NT2/D1 (cell line): ENCODE results near the gene PLA2G12B.

ENCODE experiments used
- DNase-seq: peaks from one replicate; pipeline ENCODE4 v3.0.0-alpha.2; 2011; ENCODE audit warnings: low read depth, low spot score
- H3K27me3 ChIP-seq: 2 replicates; pipeline ENCODE4 v1.6.0; 2011; ENCODE audit warnings: mild to moderate bottlenecking; ENCODE audit not compliant: insufficient read length, insufficient read depth
- H3K36me3 ChIP-seq: 2 replicates; pipeline ENCODE4 v1.6.1; 2011; ENCODE audit warnings: mild to moderate bottlenecking, low read length, mixed read lengths; ENCODE audit not compliant: insufficient read depth, insufficient read length
- H3K4me1 ChIP-seq: 2 replicates; pipeline ENCODE4 v1.5.1; 2011; ENCODE audit not compliant: insufficient read depth, insufficient read length
- H3K4me3 ChIP-seq: 2 replicates; pipeline ENCODE4 v1.5.1; 2011; ENCODE audit warnings: low read depth; ENCODE audit not compliant: insufficient read length
- H3K9ac ChIP-seq: 2 replicates; pipeline ENCODE4 v1.6.0; 2011; ENCODE audit warnings: low read depth; ENCODE audit not compliant: insufficient read length
- H3K9me3 ChIP-seq: 2 replicates; pipeline ENCODE4 v1.5.1; 2011; ENCODE audit warnings: mild to moderate bottlenecking, low read length; ENCODE audit not compliant: insufficient read depth
- SUZ12 ChIP-seq: IDR thresholded peaks from 2 replicates; pipeline ENCODE4 v1.6.1; 2011; ENCODE audit not compliant: insufficient read length, insufficient read depth; ENCODE audit errors: extremely low read depth
- YY1 ChIP-seq: IDR thresholded peaks from 2 replicates; pipeline ENCODE4 v1.6.1; 2011; ENCODE audit not compliant: insufficient read length, insufficient read depth
- ZNF274 ChIP-seq: IDR thresholded peaks from 2 replicates; pipeline ENCODE4 v1.6.1; 2011; ENCODE audit warnings: mild to moderate bottlenecking, low read depth, low read length

Gene PLA2G12B

DNA sequence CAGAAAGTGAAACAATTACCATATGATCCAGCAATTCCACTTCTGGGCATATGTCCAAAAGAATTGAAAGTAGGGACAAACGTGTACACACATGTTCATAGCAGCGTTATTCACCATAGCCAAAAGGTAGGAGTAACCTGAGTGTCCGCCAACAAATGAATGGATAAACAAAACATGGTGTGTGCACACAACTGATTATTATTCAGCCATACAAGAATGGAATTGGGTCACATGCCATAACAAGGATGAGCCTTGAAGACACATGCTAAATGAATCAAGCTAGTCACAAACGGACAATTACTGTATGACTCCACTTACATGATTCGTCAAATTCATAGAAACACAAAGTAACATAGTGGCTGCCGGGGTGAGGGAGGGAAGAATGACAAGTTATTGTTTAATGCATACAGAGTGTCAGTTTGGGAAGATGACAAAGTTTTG is 65.2 kb downstream of the PLA2G12B start:
- no peak overlapping the region for H3K4me3 ChIP-seq
- H3K36me3 ChIP-seq, result peaks cover 18% of the 10 kb centered on the region
- no peak for TF ChIP-seq ZNF274
- TF ChIP-seq YY1, result no peak
- TF ChIP-seq SUZ12, result no peak
- H3K9me3 ChIP-seq, result no peaks in the 10 kb centered on the region
- H3K9ac ChIP-seq, result no peak overlapping the region
- no peak for DNase-seq
- H3K4me1 ChIP-seq, result no peaks in the 10 kb centered on the region
- H3K27me3 ChIP-seq, result no peaks in the 10 kb centered on the region

DNA sequence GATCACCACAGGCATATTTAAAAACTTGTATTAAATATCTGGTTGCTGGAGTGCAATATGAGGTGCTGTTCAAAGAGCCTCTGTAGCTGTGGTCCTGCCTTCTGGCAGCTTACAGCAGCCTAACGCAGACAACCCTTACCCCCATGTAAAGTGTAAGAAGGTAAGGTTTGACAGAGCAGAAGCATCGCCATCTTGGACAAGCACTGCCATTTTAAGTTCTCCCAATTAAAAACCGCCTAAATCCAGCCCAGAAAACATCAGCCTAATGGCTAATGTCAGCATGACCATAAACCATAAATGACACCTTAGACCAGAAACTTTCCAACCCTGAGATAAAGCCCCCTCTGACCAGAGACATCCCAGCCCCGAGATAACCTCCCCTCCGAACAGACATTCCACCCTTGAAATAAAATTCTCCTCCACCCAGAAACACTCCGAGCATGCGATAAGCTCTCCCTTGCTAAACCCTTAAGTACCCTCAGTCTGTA is 66.4 kb downstream of the PLA2G12B start:
- Histone ChIP-seq H3K9me3 (no peaks in the 10 kb centered on the region), H3K27me3 (no peaks in the 10 kb centered on the region), H3K4me1 (no peaks in the 10 kb centered on the region), H3K36me3 (peaks cover 18% of the 10 kb centered on the region), H3K4me3 (no peak overlapping the region), H3K9ac (no peak overlapping the region)
- no peak for DNase-seq
- TF ChIP-seq YY1 (no peak), ZNF274 (no peak), SUZ12 (no peak)

DNA sequence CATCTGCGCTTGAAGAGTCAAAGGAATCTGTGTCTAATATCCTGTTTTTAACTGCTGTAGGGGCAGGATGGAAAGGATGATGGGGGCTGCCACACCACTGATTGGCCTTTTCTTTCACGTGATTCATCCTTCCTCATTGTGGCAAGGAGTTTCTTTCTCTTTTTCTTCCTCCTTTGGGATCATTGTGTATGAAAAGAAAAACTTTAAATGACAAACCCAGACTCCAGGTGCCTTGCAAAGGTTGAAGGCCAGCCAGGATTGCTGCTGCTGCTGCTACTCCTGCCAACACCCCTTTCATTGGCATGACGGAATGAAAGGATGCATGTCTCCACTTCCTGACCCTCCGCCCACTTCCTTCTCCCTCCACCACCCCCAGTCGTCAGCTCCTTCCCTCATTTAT is 67.6 kb downstream of the PLA2G12B start:
- H3K36me3 ChIP-seq, result peaks cover 18% of the 10 kb centered on the region
- H3K27me3 ChIP-seq, result no peaks in the 10 kb centered on the region
- H3K9ac ChIP-seq, result no peak overlapping the region
- peak; percentile 23 for DNase-seq
- no peak for TF ChIP-seq SUZ12
- TF ChIP-seq YY1, result no peak
- no peak for TF ChIP-seq ZNF274
- H3K4me1 ChIP-seq, result no peaks in the 10 kb centered on the region
- no peak overlapping the region for H3K4me3 ChIP-seq
- no peaks in the 10 kb centered on the region for H3K9me3 ChIP-seq

DNA sequence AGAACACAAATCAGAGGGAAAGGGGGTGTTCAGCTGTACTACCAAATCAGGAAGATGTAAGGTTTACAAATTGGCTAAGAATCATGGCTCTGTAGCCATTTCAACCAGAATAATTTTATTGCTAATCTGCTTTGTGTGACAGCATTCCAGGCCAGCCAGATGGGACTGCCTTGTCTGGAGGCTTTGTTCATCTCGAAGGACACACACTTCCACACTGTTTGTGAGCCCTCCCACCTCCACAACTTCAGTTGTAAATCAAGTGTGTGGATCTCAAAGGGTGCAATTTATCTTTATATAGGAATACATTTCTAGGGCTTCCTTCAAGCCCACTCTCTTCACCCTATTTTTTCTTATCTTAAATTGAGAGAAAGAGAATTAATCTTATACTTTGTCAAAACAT is 68.0 kb downstream of the PLA2G12B start:
- Histone ChIP-seq H3K36me3 (peaks cover 18% of the 10 kb centered on the region), H3K27me3 (no peaks in the 10 kb centered on the region), H3K9me3 (no peaks in the 10 kb centered on the region), H3K4me1 (no peaks in the 10 kb centered on the region), H3K9ac (no peak overlapping the region), H3K4me3 (no peak overlapping the region)
- DNase-seq, result no peak
- TF ChIP-seq SUZ12 (no peak), YY1 (no peak), ZNF274 (no peak)

DNA sequence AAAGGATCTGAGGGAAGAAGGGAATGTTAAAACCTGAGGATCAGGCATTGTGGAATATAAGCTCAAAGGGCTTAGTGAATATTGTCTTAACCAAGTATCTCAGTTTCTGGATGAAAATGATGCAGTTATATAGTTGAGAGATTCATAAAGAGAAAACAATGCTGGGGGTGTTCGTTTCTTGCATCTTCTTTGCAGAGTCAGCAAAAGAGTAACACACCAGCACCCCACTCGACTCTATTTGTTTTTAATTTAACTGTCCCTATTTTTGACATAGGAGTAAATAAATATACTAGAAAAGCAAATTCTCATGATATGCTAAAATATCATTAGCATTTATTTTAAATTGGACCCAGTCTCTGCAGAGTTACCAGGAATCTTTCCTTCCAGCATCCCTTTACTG is 68.7 kb downstream of the PLA2G12B start:
- Histone ChIP-seq H3K4me3 (no peak overlapping the region), H3K36me3 (peaks cover 18% of the 10 kb centered on the region), H3K4me1 (no peaks in the 10 kb centered on the region), H3K9ac (no peak overlapping the region), H3K9me3 (no peaks in the 10 kb centered on the region), H3K27me3 (no peaks in the 10 kb centered on the region)
- TF ChIP-seq SUZ12 (no peak), ZNF274 (no peak), YY1 (no peak)
- DNase-seq, result no peak
